Embryonic facial prominence (tissue), 1 donor: ENCODE results near the gene SORCS2.

Experiments
- DNase-seq: peaks from one replicate; pipeline ENCODE4 v3.0.0-alpha.2; 2016; ENCODE audit errors: extremely low spot score

SORCS2 gene

GRCh38 chr4:7526491-7526890 lies 334.2 kb downstream of the SORCS2 start:
- no peak for DNase-seq

GRCh38 chr4:7526929-7527535 lies 334.7 kb downstream of the SORCS2 start:
- no peak for DNase-seq

DNA sequence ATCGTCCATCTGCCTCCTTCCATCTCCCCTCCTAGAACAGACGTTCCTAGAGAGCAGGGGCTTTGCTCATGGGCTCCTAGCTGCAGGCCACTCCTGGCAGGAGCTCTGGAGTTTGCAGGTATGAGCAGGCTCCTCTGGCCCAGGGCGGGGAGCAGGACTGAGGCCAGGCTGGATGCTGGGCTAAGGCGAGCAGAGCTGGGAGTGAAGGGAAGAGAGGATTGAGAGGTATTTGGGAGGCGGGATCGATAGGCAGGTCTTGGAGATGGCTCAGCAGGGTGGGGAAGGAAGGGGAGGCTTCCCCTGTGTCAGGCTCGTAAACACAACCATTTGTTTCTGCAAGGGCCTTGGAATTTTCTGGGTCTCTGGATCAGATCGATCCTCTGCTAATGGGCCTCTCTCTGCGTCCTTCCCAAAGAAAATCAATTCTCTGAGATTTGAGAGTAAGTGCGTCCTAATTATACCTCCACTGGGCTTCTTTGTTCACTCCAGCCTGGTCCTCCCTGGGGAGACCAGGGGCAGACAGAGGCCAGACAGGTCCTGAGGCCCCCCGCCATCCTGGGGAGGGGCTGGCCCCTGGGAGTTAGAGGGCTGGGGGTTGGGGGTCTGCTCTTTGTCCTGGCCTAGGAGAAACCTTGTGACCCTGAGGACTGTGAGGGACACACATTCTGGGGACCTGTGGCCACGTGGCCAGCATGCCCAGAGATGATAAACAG lies 337.2 kb downstream of the SORCS2 start:
- DNase-seq, result no peak

GRCh38 chr4:7530082-7530481 lies 337.7 kb downstream of the SORCS2 start:
- no peak for DNase-seq

DNA sequence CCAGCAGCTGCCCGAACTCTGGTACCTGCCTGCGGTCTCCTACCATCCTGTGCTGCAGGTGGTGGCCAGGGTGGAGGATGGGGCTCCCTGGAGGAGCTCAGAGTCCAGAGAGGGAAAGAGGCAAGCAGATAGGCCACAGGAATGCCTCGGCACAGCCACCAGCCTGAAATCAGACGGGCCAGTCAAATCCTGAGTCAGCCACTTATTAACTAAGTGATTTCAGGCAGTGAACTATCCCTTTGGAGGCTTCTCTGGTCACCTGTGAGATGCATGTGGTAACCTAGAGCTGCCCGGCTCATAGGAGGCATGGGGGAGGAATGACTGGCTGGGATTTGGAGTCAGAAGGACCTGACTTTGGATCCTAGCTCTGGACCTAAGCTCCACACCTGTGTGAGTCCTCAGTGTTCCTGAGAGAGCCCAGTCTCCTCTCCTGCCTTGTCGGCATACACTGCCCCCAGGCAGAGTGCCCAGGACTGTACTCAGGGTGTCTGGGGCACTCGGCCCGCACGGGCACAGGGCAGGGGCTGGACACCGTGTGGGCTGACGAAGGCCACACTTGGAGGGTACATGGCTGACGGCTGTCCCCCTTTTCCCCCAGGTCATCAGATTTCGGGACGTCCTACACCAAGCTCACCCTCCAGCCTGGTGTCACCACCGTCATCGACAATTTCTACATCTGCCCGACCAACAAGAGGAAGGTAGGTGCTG lies 338.7 kb downstream of the SORCS2 start:
- no peak for DNase-seq

GRCh38 chr4:7531640-7531994 lies 339.3 kb downstream of the SORCS2 start:
- no peak for DNase-seq

GRCh38 chr4:7532043-7532442 lies 339.7 kb downstream of the SORCS2 start:
- DNase-seq, result no peak

DNA sequence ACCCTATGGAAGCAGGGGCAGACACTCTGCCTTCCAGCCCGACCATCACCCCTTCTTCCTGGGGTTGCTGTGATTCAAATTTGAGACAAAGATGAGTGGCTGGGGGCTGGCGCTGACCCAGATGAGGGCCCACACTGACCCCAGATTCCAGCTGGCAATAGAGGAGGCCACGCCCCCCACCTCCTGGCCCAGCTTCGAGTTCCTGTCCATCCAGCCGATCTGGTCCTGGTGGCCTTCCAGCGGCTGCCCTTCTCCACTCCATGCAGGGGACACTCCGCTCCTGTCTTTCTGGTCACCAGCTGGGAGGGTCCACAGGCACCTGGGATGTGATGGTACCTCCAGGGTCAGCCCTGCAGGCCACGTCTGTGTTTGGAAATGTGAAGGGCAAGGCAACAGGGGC lies 340.9 kb downstream of the SORCS2 start:
- no peak for DNase-seq

- no peak for DNase-seq
These were observed 342.8 kb downstream of the SORCS2 start for GRCh38 chr4:7535094-7535493.

DNA sequence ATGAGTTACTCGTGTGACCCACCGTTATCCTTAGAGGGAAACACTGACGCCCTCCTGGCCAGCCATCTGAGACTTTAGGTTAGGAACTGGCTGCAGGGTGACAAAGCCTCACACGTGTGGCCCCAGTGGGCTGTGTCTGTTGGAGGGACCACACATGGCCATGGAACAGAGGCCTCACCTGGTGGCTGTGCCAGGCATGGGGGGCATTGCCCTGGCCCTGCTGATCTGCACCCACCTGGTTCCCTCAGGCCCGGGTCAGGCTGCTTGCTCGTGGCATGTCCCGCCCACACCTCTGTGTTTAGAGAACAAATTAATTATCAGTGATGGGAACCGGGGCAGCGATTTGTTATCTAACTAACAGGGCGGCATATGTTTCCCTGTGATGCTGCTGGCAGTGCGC lies 343.3 kb downstream of the SORCS2 start:
- DNase-seq, result no peak

DNA sequence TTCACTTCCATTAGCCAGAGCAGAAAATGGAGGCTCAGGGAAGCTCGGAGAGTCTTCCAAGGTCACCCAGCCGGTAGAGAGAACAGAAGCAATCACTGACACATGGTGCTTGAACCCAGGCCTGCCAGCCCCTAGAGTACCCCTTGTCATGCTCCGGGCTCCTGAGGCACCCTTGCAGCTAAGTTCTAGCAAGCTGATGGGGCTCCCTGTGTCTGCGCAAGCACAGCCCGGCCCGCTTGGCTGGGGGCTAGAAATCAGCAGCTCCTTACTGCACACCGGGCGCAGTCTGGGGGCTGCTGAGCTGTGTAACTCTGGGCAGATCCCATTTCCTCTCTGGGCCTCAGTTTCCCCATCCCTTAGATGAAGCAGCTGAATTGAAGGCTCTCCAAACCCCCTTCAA lies 344.5 kb downstream of the SORCS2 start:
- no peak for DNase-seq

- no peak for DNase-seq
These were observed 345.6 kb downstream of the SORCS2 start for GRCh38 chr4:7537853-7538400.

DNA sequence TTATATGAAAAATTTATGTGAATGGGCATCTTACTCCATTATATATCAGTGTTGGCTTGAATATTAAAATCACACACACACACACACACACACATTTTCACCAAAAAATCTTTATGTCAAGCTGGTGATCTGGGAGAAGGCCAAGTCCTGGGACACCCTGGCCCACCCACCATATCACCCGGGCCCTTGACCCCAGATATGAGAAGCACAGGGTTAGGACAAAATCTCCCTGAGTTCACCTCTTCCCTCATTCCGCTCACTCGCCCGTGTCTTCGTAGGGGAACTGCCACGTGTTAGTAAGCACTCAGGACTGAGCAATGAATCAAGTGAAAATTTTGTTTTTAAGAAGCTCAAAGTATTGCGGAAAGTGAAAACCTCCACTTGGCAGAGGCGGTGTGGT lies 346.2 kb downstream of the SORCS2 start:
- no peak for DNase-seq

GRCh38 chr4:7539186-7539585 lies 346.8 kb downstream of the SORCS2 start:
- no peak for DNase-seq

- no peak for DNase-seq
These were observed 347.3 kb downstream of the SORCS2 start for GRCh38 chr4:7539659-7540058.

DNA sequence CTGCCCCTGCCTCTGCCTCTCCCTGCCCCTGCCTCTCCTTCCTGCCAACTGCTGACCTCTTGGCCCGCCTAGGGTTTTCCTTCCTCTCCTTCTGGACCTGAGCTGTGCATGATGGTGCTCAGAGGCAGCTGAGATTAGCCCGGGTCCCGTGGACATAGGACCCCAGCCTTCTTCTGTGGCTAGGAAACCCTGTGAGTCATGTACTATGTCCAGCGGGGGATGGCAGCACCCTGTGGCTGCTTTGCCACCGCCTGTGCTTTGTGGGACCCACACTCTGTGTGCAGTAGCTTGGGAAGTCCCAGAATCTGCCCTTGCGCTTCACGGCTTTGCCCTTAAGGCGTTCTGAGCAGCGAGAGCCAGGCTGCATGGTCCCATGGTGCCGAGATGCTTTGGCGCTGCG lies 347.9 kb downstream of the SORCS2 start:
- DNase-seq, result no peak

GRCh38 chr4:7540654-7541413 lies 348.5 kb downstream of the SORCS2 start:
- DNase-seq, result no peak

- DNase-seq, result no peak
These were observed 349.1 kb downstream of the SORCS2 start for GRCh38 chr4:7541414-7541810.

GRCh38 chr4:7542781-7543180 lies 350.4 kb downstream of the SORCS2 start:
- DNase-seq, result no peak

GRCh38 chr4:7546152-7546808 lies 353.9 kb downstream of the SORCS2 start:
- DNase-seq, result no peak

GRCh38 chr4:7546809-7547367 lies 354.6 kb downstream of the SORCS2 start:
- no peak for DNase-seq
